B cell (primary cell): ENCODE results near the gene CDH13. TPM values are rescaled to one million over a fixed set of nuclear protein-coding genes. Genes with fewer than 3 reads are reported as not detected.

ENCODE experiments used
- ATAC-seq: fragments of 200-7000 bp; cut with Tn5 transposase; one replicate; pipeline ENCODE4 v1.10.0; 2021; ENCODE audit warnings: low read depth, mild to moderate bottlenecking, moderate number of reproducible peaks, moderate library complexity
- CTCF ChIA-PET: fragments of 350-600 bp; sonication (Branson Sonifier 250); formaldehyde crosslinking; loops from one replicate; lab custom pipeline; 2021; ENCODE audit warnings: antibody characterized with exemption, inconsistent platforms; lab: Charles Lee
- POLR2A ChIA-PET: fragments of 350-600 bp; sonication (Branson Sonifier 250); formaldehyde crosslinking; loops from one replicate; lab custom pipeline; 2021; ENCODE audit warnings: antibody characterized with exemption; lab: Charles Lee
- DNase-seq: peaks from one replicate; pipeline ENCODE4 v3.0.0; 2013
- H2AFZ ChIP-seq: 2 replicates; pipeline ENCODE4 v1.6.1; 2012; ENCODE audit warnings: mild to moderate bottlenecking, low read depth, low read length; ENCODE audit not compliant: insufficient read depth, poor library complexity, severe bottlenecking
- H3K27ac ChIP-seq, 2 donors: 1 replicate in 1 of 2; 2 replicates in 1 of 2; pipeline ENCODE4 v1.5.1; 2012 to 2013; ENCODE audit warnings: low read length in 2 of 2, mild to moderate bottlenecking in 2 of 2, moderate library complexity in 1 of 2
- H3K27me3 ChIP-seq, 4 experiments: fragments of 200-600 bp in 1 of 4; sonication (generic) in 1 of 4; replicated peaks in 1 of 4; 1 replicate in 2 of 4; 2 replicates in 2 of 4; pipeline versions ENCODE4 v1.6.1 to v1.7.0; 2013 to 2016; ENCODE audit warnings: low read length in 3 of 4, mild to moderate bottlenecking in 2 of 4, mixed read lengths in 1 of 4, moderate library complexity in 1 of 4; ENCODE audit not compliant: insufficient read depth in 4 of 4, control insufficient read depth in 3 of 4; ENCODE audit errors: control extremely low read depth in 1 of 4
- H3K36me3 ChIP-seq, 2 experiments: replicated peaks in 1 of 2; 1 replicate in 1 of 2; 2 replicates in 1 of 2; pipeline versions ENCODE4 v1.6.1 to v1.7.1; 2013; ENCODE audit warnings: low read length in 1 of 2; ENCODE audit not compliant: insufficient read depth in 2 of 2, control insufficient read depth in 1 of 2; ENCODE audit errors: control extremely low read depth in 1 of 2, extremely low read depth in 1 of 2
- H3K4me1 ChIP-seq, 2 donors: fragments of 200-600 bp in 1 of 2; sonication (generic) in 1 of 2; 1 replicate in 1 of 2; 2 replicates in 1 of 2; pipeline versions ENCODE4 v1.5.1 to v1.6.1; 2013 to 2017; ENCODE audit warnings: low read length in 2 of 2; ENCODE audit not compliant: control insufficient read depth in 2 of 2, insufficient read depth in 2 of 2
- H3K4me2 ChIP-seq: replicated peaks from 2 replicates; pipeline ENCODE3; 2012; ENCODE audit warnings: mild to moderate bottlenecking, low read depth, low read length; ENCODE audit not compliant: poor library complexity, severe bottlenecking
- H3K4me3 ChIP-seq, 5 experiments: fragments of 200-600 bp in 1 of 5; sonication (generic) in 1 of 5; 1 replicate in 3 of 5; 2 replicates in 2 of 5; pipeline versions ENCODE4 v1.5.1 to v1.7.0; 2011 to 2016; ENCODE audit warnings: low read length in 4 of 5, mild to moderate bottlenecking in 4 of 5, low read depth in 2 of 5, control low read depth in 1 of 5, moderate library complexity in 1 of 5; ENCODE audit not compliant: insufficient read depth in 1 of 5; ENCODE audit errors: control extremely low read depth in 1 of 5, extremely low read depth in 1 of 5
- H3K79me2 ChIP-seq: fragments of 200-600 bp; sonication (generic); one replicate; pipeline ENCODE4 v1.6.0; 2016; ENCODE audit warnings: low read length; ENCODE audit not compliant: control insufficient read depth, insufficient read depth
- H3K9ac ChIP-seq: fragments of 200-600 bp; sonication (generic); 2 replicates; pipeline ENCODE4 v1.6.1; 2017; ENCODE audit warnings: mild to moderate bottlenecking, low read length, moderate library complexity
- H3K9me3 ChIP-seq, 3 donors: one replicate each; pipeline versions ENCODE4 v1.6.1 to v1.7.1; 2013; ENCODE audit warnings: low read length in 2 of 3; ENCODE audit not compliant: control insufficient read depth in 2 of 3, insufficient read depth in 1 of 3; ENCODE audit errors: control extremely low read depth in 1 of 3
- H4K20me1 ChIP-seq: 2 replicates; pipeline ENCODE4 v1.6.0; 2012; ENCODE audit warnings: mild to moderate bottlenecking, low read length; ENCODE audit not compliant: insufficient read depth, control insufficient read depth, poor library complexity, severe bottlenecking
- H3K27ac Mint-ChIP-seq: one replicate; pipeline ENCODE4 v1.8.0; 2021; ENCODE audit warnings: mixed read lengths
- H3K27me3 Mint-ChIP-seq: one replicate; pipeline ENCODE4 v1.8.0; 2021; ENCODE audit warnings: mixed read lengths
- H3K4me1 Mint-ChIP-seq: one replicate; pipeline ENCODE4 v1.8.0; 2021; ENCODE audit warnings: mixed read lengths
- H3K4me3 Mint-ChIP-seq: one replicate; pipeline ENCODE4 v1.8.0; 2021; ENCODE audit warnings: mixed read lengths
- H3K9me3 Mint-ChIP-seq: one replicate; pipeline ENCODE4 v1.8.0; 2022; ENCODE audit warnings: mixed read lengths; ENCODE audit not compliant: insufficient read depth
- CTCF ChIP-seq: fragments of 200-600 bp; IDR thresholded peaks from one replicate; pipeline ENCODE4 v1.8.0; 2022; ENCODE audit warnings: antibody characterized with exemption, mild to moderate bottlenecking
- EZH2 ChIP-seq: IDR thresholded peaks from 2 replicates; pipeline ENCODE4 v1.6.1; 2012; ENCODE audit warnings: borderline replicate concordance, low read depth, mild to moderate bottlenecking, moderate library complexity, low read length; ENCODE audit not compliant: insufficient read depth, poor library complexity, severe bottlenecking
- WGBS: methylation state at CpG from one replicate; pipeline ENCODE4 v1.1.5; 2013; ENCODE audit warnings: missing lambda C conversion rate; ENCODE audit not compliant: insufficient coverage; 5-methylcytosine and 5-hydroxymethylcytosine counted together
- intact Hi-C: fragments of 100-400 bp; cut with micrococcal nuclease; formaldehyde crosslinking; loops from one replicate; pipeline ENCODE4 v1.10.0; 2022
- polyA plus RNA-seq: library from polyadenylated mRNA; depleted of rRNA; stranded (reverse); fragments of >200 nt; gene quantifications from 2 replicates; pipeline ENCODE4 v1.2.3, GENCODE V29; 2012
- total RNA-seq, 2 donors: library from RNA; stranded (reverse); fragments of 120-200 nt in 1 of 2; gene quantifications; 1 replicate in 1 of 2; 2 replicates in 1 of 2; pipeline versions ENCODE4 v1.2.3 to v1.2.4, GENCODE V29; 2013 to 2022

CDH13 gene
- total and polyA plus RNA-seq, 2 donors (not counting 1 experiment from before 2014, with no cell fraction given): not detected

GRCh38 chr16:82584553-82585152 is 42.1 kb upstream of the CDH13 start:
- intact Hi-C loops: no loop called here
- CTCF ChIA-PET: no interaction called here

GRCh38 chr16:82585675-82586074 is 41.1 kb upstream of the CDH13 start:
- H3K27me3 Mint-ChIP-seq: no peaks in the 10 kb centered on the region

More at GRCh38 chr16:82584553-82585152, 42.1 kb upstream of the CDH13 start:
- no peak overlapping the region for H2AFZ ChIP-seq
- DNase-seq: no peak
- no peak overlapping the region for H3K27ac Mint-ChIP-seq
- H3K9me3 Mint-ChIP-seq: no peaks in the 10 kb centered on the region
- no peaks in the 10 kb centered on the region for H3K4me1 Mint-ChIP-seq
- no peak overlapping the region for H3K27ac ChIP-seq
- no peak overlapping the region for H3K4me3 ChIP-seq
- no peak for ATAC-seq
- POLR2A ChIA-PET: no interaction called here
- no peaks in the 10 kb centered on the region for H4K20me1 ChIP-seq
- H3K36me3 ChIP-seq: no peaks in the 10 kb centered on the region
- H3K9ac ChIP-seq: no peak overlapping the region
- no peaks in the 10 kb centered on the region for H3K4me1 ChIP-seq
- no peaks in the 10 kb centered on the region for H3K27me3 ChIP-seq
- TF ChIP-seq EZH2 (no peak), CTCF (no peak)
- no peak overlapping the region for H3K4me2 ChIP-seq
- 81% methylated on average over 4 of the region's 12 CpGs for WGBS
- no peaks in the 10 kb centered on the region for H3K27me3 Mint-ChIP-seq
- H3K9me3 ChIP-seq: no peaks in the 10 kb centered on the region
- H3K4me3 Mint-ChIP-seq: no peak overlapping the region
- H3K79me2 ChIP-seq: no peaks in the 10 kb centered on the region

More at GRCh38 chr16:82585675-82586074, 41.1 kb upstream of the CDH13 start:
- WGBS: 94% methylated on average over 3 of the region's 6 CpGs
- H3K4me3 Mint-ChIP-seq: no peak overlapping the region
- H3K27me3 ChIP-seq: no peaks in the 10 kb centered on the region
- ChIA-PET POLR2A (no interaction called here), CTCF (no interaction called here)
- no peak for TF ChIP-seq CTCF
- TF ChIP-seq EZH2: no peak
- no peaks in the 10 kb centered on the region for H3K9me3 Mint-ChIP-seq
- DNase-seq (no peak), ATAC-seq (no peak)
- no peak overlapping the region for H3K4me3 ChIP-seq
- H3K27ac ChIP-seq: no peak overlapping the region
- no peaks in the 10 kb centered on the region for H3K4me1 Mint-ChIP-seq
- no peaks in the 10 kb centered on the region for H3K4me1 ChIP-seq
- H3K9ac ChIP-seq: no peak overlapping the region
- H3K4me2 ChIP-seq: no peak overlapping the region
- H2AFZ ChIP-seq: no peak overlapping the region
- H3K9me3 ChIP-seq: no peaks in the 10 kb centered on the region
- no peaks in the 10 kb centered on the region for H3K79me2 ChIP-seq
- no peaks in the 10 kb centered on the region for H3K36me3 ChIP-seq
- H3K27ac Mint-ChIP-seq: no peak overlapping the region
- intact Hi-C loops: no loop called here
- no peaks in the 10 kb centered on the region for H4K20me1 ChIP-seq
